Ascending aorta (tissue), 2 donors: ENCODE measurements around the gene MYRFL. TPM values are rescaled to one million over a fixed set of nuclear protein-coding genes. Genes with fewer than 3 reads are reported as not detected.
"Not testable (repeated sequence)": the region's sequence is repeated elsewhere in the genome, so short reads cannot be mapped to it uniquely, and the experiment has no call there.

Experiments
- DNase-seq, 2 donors: peaks; one replicate each; pipeline ENCODE4 v3.0.0-alpha.2; 2019; ENCODE audit warnings: low spot score in 2 of 2
- H3K27ac ChIP-seq, 2 donors: fragments of 200-600 bp; sonication (generic); one replicate each; pipeline ENCODE4 v1.5.1; 2016 to 2017; ENCODE audit warnings: mild to moderate bottlenecking in 1 of 2
- H3K27me3 ChIP-seq: fragments of 200-600 bp; sonication (generic); one replicate; pipeline ENCODE4 v1.5.1; 2017
- H3K36me3 ChIP-seq, 2 donors: fragments of 200-600 bp; sonication (generic); one replicate each; pipeline ENCODE4 v1.5.1; 2016
- H3K4me1 ChIP-seq, 2 donors: fragments of 200-600 bp; sonication (generic); one replicate each; pipeline ENCODE4 v1.5.1; 2016 to 2017; ENCODE audit warnings: mild to moderate bottlenecking in 1 of 2
- H3K4me3 ChIP-seq, 2 donors: fragments of 200-600 bp; sonication (generic); one replicate each; pipeline ENCODE4 v1.5.1; 2016 to 2017; ENCODE audit warnings: mild to moderate bottlenecking in 1 of 2
- H3K9me3 ChIP-seq, 2 donors: fragments of 200-600 bp; sonication (generic); one replicate each; pipeline ENCODE4 v1.5.1; 2016
- CTCF ChIP-seq, 3 experiments: fragments of 200-600 bp in 2 of 3; fragments of 450-650 bp in 1 of 3; sonication (generic) in 2 of 3; IDR thresholded peaks; one replicate each; pipeline ENCODE4 v1.5.1; 2016 to 2019; ENCODE audit warnings: antibody characterized with exemption in 3 of 3, mild to moderate bottlenecking in 1 of 3, moderate library complexity in 1 of 3
- intact Hi-C: fragments of 100-400 bp; cut with DNase I; formaldehyde crosslinking; loops from one replicate; pipeline ENCODE4 v1.15.1; 2023
- total RNA-seq: library from RNA; depleted of rRNA; stranded (reverse); fragments of >200 nt; gene quantifications from one replicate; pipeline ENCODE4 v1.1.0, GENCODE V29; 2016

MYRFL gene
- total RNA-seq, 1 donor from 2014 or later = not detected

- intact Hi-C loops = no loop called here
- no peak for DNase-seq
Observed at GRCh38 chr12:69844416-69844815, 19.4 kb downstream of the MYRFL start.

GRCh38 chr12:69844836-69845235, 19.8 kb downstream of the MYRFL start:
- Histone ChIP-seq H3K27ac (no peak overlapping the region), H3K4me3 (no peak overlapping the region), H3K9me3 (no peaks in the 10 kb centered on the region), H3K36me3 (no peaks in the 10 kb centered on the region), H3K27me3 (no peaks in the 10 kb centered on the region), H3K4me1 (no peaks in the 10 kb centered on the region)
- TF ChIP-seq CTCF (IDR thresholded peaks at IDR 0.05) = no peak
- intact Hi-C loops = no loop called here
- no peak for DNase-seq

More at GRCh38 chr12:69844416-69844815, 19.4 kb downstream of the MYRFL start:
- Histone ChIP-seq H3K27ac (no peak overlapping the region), H3K4me3 (no peak overlapping the region), H3K27me3 (no peaks in the 10 kb centered on the region), H3K36me3 (no peaks in the 10 kb centered on the region), H3K4me1 (no peaks in the 10 kb centered on the region), H3K9me3 (no peaks in the 10 kb centered on the region)
- TF ChIP-seq CTCF (IDR thresholded peaks at IDR 0.05) = no peak

- no peak for DNase-seq
- Histone ChIP-seq H3K9me3 (no peaks in the 10 kb centered on the region), H3K36me3 (no peaks in the 10 kb centered on the region), H3K4me1 (no peaks in the 10 kb centered on the region), H3K4me3 (no peak overlapping the region), H3K27ac (no peak overlapping the region), H3K27me3 (no peaks in the 10 kb centered on the region)
- no peak for TF ChIP-seq CTCF (IDR thresholded peaks at IDR 0.05)
- intact Hi-C loops = no loop called here
Observed at GRCh38 chr12:69846976-69847375, 21.9 kb downstream of the MYRFL start.

GRCh38 chr12:69851976-69852375, 26.9 kb downstream of the MYRFL start:
- intact Hi-C loops = no loop called here
- no peak overlapping the region for H3K4me3 ChIP-seq
- DNase-seq = no peak
- H3K27ac ChIP-seq = no peak overlapping the region
- H3K4me1 ChIP-seq = no peaks in the 10 kb centered on the region
- no peak for TF ChIP-seq CTCF (IDR thresholded peaks at IDR 0.05)
- H3K36me3 ChIP-seq = no peaks in the 10 kb centered on the region
- H3K9me3 ChIP-seq = no peaks in the 10 kb centered on the region
- H3K27me3 ChIP-seq = no peaks in the 10 kb centered on the region

GRCh38 chr12:69853176-69853961, 28.3 kb downstream of the MYRFL start:
- DNase-seq, H3K4me1 ChIP-seq, H3K4me3 ChIP-seq, intact Hi-C loops, H3K36me3 ChIP-seq, H3K27ac ChIP-seq, H3K27me3 ChIP-seq, H3K9me3 ChIP-seq: not testable (repeated sequence)

- TF ChIP-seq CTCF (IDR thresholded peaks at IDR 0.05) = no peak
- Histone ChIP-seq H3K36me3 (no peaks in the 10 kb centered on the region), H3K4me1 (no peaks in the 10 kb centered on the region), H3K27ac (no peak overlapping the region), H3K27me3 (no peaks in the 10 kb centered on the region), H3K4me3 (no peak overlapping the region), H3K9me3 (no peaks in the 10 kb centered on the region)
- intact Hi-C loops = no loop called here
- DNase-seq = no peak
Observed at GRCh38 chr12:69866698-69867097, 41.7 kb downstream of the MYRFL start.
